Measurements from ENCODE around the gene RIOK1. TPM values are rescaled to one million over a fixed set of nuclear protein-coding genes. Genes with fewer than 3 reads are reported as not detected.

RIOK1 gene
- total and polyA plus RNA-seq, 2 of the 13 experiments (the other 11 are each of a cell fraction or from before 2014, with no cell fraction given), result 9.4 to 37.8 TPM

GRCh38 chr6:7461416-7461815 lies 71.8 kb downstream of the RIOK1 start:
- Histone ChIP-seq H2AFZ (ENCODE audit: low read length) (peak overlapping the region; percentile 2), H3K4me1 (ENCODE audit: insufficient read depth, low read length) (peaks cover 46% of the 10 kb centered on the region), H3K79me2 (ENCODE audit: insufficient read depth, low read length) (no peaks in the 10 kb centered on the region), H3K4me3 (replicated peaks in 1 of 3; ENCODE audit: insufficient read depth in 1 of 3, low read depth in 2 of 3, low read length in 3 of 3) (no peak overlapping the region), H3K27me3 (ENCODE audit: control insufficient read depth in 1 of 2, insufficient read depth in 2 of 2, low read length in 2 of 2) (no peaks in the 10 kb centered on the region), H4K20me1 (ENCODE audit: insufficient read depth, low read length) (no peaks in the 10 kb centered on the region), H3K4me2 (ENCODE audit: low read depth, low read length) (no peak overlapping the region), H3K9ac (ENCODE audit: insufficient read depth, low read depth, low read length) (no peak overlapping the region), H3K36me3 (replicated peaks in 1 of 2; ENCODE audit: control insufficient read depth in 1 of 2, insufficient read depth in 2 of 2, low read length in 2 of 2) (no peaks in the 10 kb centered on the region), H3K27ac (ENCODE audit: extremely low read length, insufficient read depth, low read length) (no peak overlapping the region), H3K9me3 (ENCODE audit: low read length) (no peaks in the 10 kb centered on the region)
- CTCF ChIA-PET (ENCODE audit: low intra/inter-chr PET ratio, low total read pairs), result no interaction called here
- intact Hi-C loops (cut with micrococcal nuclease; ENCODE audit: unreplicated experiment), result no loop called here
- TF ChIP-seq ZNF30 (CRISPR knock-in tag; IDR thresholded peaks at IDR 0.05), result no peak
- 0 out of 2 replicates have a peak, but pooled peaks have one; percentile 19 for TF ChIP-seq RBAK (CRISPR knock-in tag; IDR thresholded peaks at IDR 0.05)
- POLR2A ChIA-PET, result interaction anchor here (1.2 kb wide), 1 partner anchor 80 kb away, joined by 3 read pairs; the partner anchor contains the start of gene DSP
- no TSS peak for BruUV-seq (replicated peaks)
- ATAC-seq, result no peak; the same call in 1 of the 3 replicates
- DNase-seq (ENCODE audit: low spot score), result no peak
- FAIRE-seq, result no peak
- in situ Hi-C loops (cut with HindIII; ENCODE audit: extremely low pct_ligation_motif_present, low pct_unique_long_range_greater_than_20kb), result no loop called here
- WGBS (ENCODE audit: low lambda C conversion rate), result 84% methylated on average over 4 of the region's 4 CpGs

DNA sequence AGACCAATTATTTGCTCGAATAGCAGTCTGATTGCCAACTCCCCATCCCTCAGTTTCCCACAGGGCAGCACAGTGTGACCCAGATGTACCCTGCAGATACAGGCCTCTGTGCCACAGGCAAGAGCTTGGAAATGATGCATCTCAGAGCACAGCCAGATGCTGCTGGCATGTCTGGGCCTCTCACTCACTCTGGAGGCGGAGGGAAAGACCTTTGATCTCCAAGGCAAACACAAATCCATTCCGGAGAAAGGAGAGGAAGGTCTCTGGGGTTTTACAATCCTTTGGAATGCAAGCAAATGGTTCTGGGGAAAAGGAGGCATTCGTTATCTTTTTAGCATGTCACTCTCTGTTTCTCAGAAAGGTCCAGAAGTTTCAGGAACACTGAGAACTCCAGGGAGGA lies 74.2 kb downstream of the RIOK1 start:
- Histone ChIP-seq H3K4me2 (ENCODE audit: low read depth, low read length) (peak overlapping the region; percentile 57), H3K27ac (ENCODE audit: extremely low read length, insufficient read depth, low read length) (peak overlapping the region; percentile 30), H3K4me3 (replicated peaks in 1 of 3; ENCODE audit: insufficient read depth in 1 of 3, low read depth in 2 of 3, low read length in 3 of 3) (peak overlapping the region in 1 of 3 experiments; percentile 8; a peak in 1 of 6 replicates), H3K27me3 (ENCODE audit: control insufficient read depth in 1 of 2, insufficient read depth in 2 of 2, low read length in 2 of 2) (no peaks in the 10 kb centered on the region), H3K79me2 (ENCODE audit: insufficient read depth, low read length) (no peaks in the 10 kb centered on the region), H3K9ac (ENCODE audit: insufficient read depth, low read depth, low read length) (no peak overlapping the region), H3K36me3 (replicated peaks in 1 of 2; ENCODE audit: control insufficient read depth in 1 of 2, insufficient read depth in 2 of 2, low read length in 2 of 2) (no peaks in the 10 kb centered on the region), H2AFZ (ENCODE audit: low read length) (no peak overlapping the region), H4K20me1 (ENCODE audit: insufficient read depth, low read length) (no peaks in the 10 kb centered on the region), H3K4me1 (ENCODE audit: insufficient read depth, low read length) (peaks cover 70% of the 10 kb centered on the region), H3K9me3 (ENCODE audit: low read length) (no peaks in the 10 kb centered on the region)
- peak; percentile 75 for ATAC-seq
- peak; percentile 92 for FAIRE-seq
- in situ Hi-C loops (cut with HindIII; ENCODE audit: extremely low pct_ligation_motif_present, low pct_unique_long_range_greater_than_20kb) (no loop called here), intact Hi-C loops (cut with micrococcal nuclease; ENCODE audit: unreplicated experiment) (no loop called here)
- POLR2A ChIA-PET, result interaction anchor here (1.0 to 2.4 kb wide), 7 partner anchors 9 to 85 kb away, joined by 3 to 13 read pairs (median 5); partner anchors contain the start of genes CAGE1, DSP and RIOK1
- peak; percentile 81 for DNase-seq (ENCODE audit: low spot score)
- CTCF ChIA-PET (ENCODE audit: low intra/inter-chr PET ratio, low total read pairs), result no interaction called here
- no TSS peak for BruUV-seq (replicated peaks)
- WGBS (ENCODE audit: low lambda C conversion rate), result 6% methylated on average over 4 of the region's 4 CpGs
- TF ChIP-seq MIER3 (CRISPR knock-in tag; IDR thresholded peaks at IDR 0.05; ENCODE audit: borderline replicate concordance) (0 out of 2 replicates have a peak, but pooled peaks have one; percentile 22), RXRB (CRISPR knock-in tag; IDR thresholded peaks at IDR 0.05; ENCODE audit: borderline replicate concordance) (0 out of 2 replicates have a peak, but pooled peaks have one; percentile 17), SOX13 (IDR thresholded peaks at IDR 0.05) (no peak), SOX13 (CRISPR knock-in tag; conservative IDR thresholded peaks at IDR 0.05 in 1 of 2, IDR thresholded peaks at IDR 0.05 in 1 of 2) (peak in 1 of 2 experiments; percentile 77; a peak in 2 of 4 replicates), KAT8 (CRISPR knock-in tag; IDR thresholded peaks at IDR 0.05) (peak; percentile 44; the same call in 1 of the 2 replicates), THAP11 (CRISPR knock-in tag; IDR thresholded peaks at IDR 0.05) (peak; percentile 45; the same call in 1 of the 2 replicates), HDAC2 (CRISPR knock-in tag; IDR thresholded peaks at IDR 0.05) (peak; percentile 86), SALL1 (CRISPR knock-in tag; IDR thresholded peaks at IDR 0.05) (peak; percentile 67), JDP2 (CRISPR knock-in tag; IDR thresholded peaks at IDR 0.05; ENCODE audit: borderline replicate concordance) (no peak), GATAD2A (CRISPR knock-in tag; IDR thresholded peaks at IDR 0.05) (peak; percentile 86), HNF1A (IDR thresholded peaks at IDR 0.05; ENCODE audit: low read depth) (no peak), HNF1A (CRISPR knock-in tag; IDR thresholded peaks at IDR 0.05; ENCODE audit: borderline replicate concordance) (peak; percentile 36; the same call in 1 of the 2 replicates)

All from HepG2 (cell line).